CD4-positive, alpha-beta T cell treated with Interleukin-1 beta for 1 hour (primary cell): Measurements from ENCODE around the gene NOLC1.

Experiments
- DNase-seq, 2 donors: peaks; one replicate each; pipeline ENCODE4 v3.0.0-alpha.2; 2020 to 2022

NOLC1 gene

DNA sequence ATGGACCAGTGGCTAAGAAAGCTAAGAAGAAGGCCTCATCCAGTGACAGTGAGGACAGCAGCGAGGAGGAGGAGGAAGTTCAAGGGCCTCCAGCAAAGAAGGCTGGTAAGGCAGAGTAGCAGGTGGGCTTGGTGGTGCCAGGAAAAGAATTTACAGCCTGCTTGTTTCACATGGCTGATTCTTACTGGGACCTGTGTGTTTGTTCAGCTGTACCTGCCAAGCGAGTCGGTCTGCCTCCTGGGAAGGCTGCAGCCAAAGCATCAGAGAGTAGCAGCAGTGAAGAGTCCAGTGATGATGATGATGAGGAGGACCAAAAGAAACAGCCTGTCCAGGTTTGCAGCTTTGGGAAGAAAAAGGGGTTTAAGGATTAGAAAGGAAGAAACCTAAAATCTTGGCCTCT is 5.0 kb downstream of the NOLC1 start:
- DNase-seq = no peak

DNA sequence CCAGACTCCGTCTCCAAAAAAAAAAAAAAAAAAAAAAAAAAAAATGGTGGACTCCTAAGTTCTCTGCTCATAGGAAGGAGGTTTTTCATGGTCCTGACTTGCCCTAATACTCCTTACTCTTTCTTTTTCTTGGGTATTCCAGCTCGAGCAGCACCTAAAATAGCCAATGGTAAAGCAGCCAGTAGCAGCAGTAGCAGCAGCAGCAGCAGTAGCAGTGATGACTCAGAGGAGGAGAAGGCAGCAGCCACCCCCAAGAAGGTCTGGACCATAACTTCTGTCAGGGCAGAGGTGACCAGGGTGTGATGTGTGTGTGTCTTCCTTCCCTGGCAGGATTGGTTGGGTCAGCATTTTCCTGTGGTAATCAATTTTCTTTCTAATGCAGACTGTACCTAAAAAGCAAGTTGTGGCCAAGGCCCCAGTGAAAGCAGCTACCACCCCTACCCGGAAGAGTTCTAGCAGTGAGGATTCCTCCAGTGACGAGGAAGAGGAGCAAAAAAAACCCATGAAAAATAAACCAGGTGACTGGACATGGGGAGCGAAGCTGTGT is 6.9 kb downstream of the NOLC1 start:
- DNase-seq = no peak

DNA sequence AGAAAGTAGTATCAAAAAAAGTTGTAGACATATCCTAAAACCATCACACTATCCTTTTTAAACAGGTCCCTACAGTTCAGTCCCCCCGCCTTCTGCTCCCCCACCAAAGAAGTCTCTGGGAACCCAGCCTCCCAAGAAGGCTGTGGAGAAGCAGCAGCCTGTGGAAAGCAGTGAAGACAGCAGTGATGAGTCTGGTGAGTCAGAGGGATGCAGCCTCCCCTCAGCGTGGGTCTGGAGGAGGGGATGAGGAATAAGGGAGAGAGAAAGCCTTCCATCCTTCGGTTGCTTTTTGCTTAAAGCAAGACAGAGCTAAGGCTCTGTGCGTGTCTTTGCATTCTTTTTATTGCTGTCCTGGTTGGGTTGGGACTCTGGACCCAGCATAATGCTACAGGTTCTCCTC is 7.6 kb downstream of the NOLC1 start:
- DNase-seq = no peak

DNA sequence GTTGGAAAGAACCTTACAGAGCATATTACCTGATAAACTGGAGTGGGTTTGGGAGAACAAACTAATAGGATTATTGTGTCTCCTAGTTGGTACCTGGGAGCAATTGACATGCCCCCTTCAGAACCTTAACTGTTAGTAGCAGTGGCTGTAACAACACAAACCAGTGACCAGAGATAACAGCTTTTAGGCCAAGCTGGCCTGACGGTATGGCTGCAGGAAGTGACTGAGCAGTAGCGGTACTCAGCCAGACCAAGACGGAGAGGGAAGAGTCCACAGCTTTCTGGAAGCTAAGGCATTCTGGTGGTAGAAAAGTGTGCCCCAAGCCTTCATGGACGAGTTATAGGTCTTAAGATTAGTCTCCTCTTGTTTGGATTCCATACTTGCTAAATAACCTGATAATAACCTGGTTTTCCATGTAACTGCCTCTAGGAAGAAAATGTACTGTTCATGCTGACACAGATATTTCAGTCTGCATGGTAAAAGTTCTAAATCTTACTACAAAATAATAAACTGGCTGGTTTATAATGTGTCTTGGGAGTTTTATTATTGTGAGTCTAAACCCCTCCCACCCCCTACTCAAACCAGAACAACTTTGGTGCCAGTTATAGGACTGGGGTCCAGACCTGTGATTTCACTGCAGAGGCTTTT is 11.3 kb downstream of the NOLC1 start:
- DNase-seq = no peak

DNA sequence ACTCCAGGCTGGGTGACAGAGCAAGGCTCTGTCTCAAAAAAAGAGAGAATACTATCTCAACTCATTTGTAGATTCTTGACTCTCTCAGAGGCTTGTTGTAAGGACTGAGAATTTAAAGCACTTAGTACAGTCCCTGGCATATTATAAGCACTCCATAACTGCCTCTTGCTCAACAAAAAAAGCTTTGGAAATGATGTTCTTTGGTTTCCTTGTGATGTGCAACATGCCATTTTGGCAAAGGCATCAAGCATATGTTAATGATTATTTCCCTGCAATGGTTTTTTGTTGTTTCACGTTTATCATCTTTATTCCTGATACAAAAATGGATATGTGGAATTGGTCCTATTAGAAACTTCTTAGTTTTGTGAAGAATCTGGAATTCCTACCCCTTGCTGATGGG is 15.7 kb downstream of the NOLC1 start:
- DNase-seq = no peak

DNA sequence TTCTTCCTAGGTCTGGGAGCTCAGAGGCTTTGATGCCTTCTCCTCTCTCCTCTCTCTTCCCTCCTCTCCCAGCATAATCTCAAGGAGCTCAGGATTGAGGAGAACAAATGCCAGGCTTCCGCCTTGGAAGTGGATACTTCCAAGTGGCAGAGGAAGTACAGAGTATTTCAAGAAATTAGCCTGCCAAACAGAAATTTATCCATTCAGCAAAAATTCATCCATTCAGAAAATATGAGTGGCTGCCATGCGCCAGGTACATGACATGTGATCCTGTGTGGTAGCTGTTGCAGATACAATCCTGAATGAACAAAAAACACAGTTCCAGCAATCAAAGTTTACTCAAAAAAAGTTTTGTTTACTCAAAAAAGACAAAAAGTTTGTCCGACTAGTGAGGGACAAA is 18.4 kb downstream of the NOLC1 start:
- no peak for DNase-seq

DNA sequence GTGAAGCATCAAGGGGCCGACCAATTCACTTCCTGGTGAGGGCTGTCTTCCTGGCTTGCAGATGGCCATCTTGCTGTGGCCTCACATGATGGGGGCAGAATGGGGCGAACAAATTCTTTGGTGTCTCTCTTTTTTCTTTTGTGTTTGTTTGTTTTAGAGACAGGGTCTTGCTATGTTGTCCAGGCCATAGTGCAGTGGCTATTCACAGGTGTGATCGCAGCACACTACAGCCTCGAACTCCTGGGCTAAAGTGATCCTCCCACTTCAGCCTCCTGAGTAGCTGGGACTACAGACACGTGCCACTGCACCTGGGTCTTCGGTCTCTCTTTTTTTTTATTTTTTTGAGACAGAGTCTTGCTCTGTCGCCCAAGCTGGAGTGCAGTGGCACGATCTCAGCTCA is 20.1 kb downstream of the NOLC1 start:
- no peak for DNase-seq

DNA sequence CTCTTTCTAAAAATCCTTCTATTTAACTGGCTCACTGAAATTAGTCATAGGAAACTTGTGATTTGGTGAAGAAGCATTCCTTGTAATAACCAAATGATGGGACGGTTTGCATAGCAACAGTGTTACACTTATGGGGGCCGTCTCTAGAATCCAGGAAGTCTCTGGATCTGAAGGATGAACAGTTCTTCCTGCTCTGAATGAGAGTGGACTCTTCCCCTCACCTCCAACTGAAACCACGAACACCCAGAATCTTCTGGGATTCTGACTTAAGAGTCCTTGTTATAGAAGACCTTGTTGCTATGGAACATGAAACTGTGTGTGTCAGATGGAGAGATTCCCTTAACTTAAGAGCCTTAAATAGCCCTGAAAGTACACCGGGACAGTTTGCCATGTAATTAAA is 23.2 kb downstream of the NOLC1 start:
- no peak for DNase-seq

DNA sequence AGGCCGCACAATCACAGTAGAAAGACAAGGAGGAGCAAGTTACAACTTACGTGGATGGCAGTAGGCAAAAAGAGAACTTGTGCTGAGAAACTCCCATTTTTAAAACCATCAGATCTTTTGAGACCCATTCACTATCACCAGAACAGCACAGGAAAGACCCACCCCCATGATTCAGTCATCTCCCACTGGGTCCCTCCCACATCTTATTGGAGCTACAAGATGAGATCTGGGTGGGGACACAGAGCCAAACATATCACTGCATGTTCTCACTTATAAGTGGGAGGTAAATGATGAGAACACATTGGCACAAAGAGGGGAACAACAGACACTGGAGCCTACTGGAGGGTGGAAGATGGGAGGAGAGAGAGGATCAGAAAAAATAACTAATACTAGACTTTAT is 32.4 kb downstream of the NOLC1 start:
- DNase-seq = no peak

DNA sequence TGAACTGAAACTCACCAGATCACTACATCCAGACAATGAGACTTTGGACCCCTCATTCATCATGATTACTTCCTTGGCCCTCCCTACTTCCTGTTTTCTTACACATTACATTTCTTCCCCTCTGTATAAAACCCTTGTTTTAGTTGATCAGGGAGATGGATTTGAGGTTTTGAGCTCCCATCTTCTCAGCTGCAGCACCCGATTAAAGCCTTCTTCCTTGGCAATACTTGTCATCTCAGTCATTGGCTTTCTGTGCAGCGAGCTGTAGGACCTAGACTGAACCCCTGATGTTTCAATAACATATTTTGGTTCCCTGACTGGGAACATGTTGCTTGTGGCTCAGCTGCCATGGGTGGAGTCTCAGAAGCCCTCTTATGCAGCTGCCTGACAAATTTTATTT is 33.1 kb downstream of the NOLC1 start:
- DNase-seq = no peak

DNA sequence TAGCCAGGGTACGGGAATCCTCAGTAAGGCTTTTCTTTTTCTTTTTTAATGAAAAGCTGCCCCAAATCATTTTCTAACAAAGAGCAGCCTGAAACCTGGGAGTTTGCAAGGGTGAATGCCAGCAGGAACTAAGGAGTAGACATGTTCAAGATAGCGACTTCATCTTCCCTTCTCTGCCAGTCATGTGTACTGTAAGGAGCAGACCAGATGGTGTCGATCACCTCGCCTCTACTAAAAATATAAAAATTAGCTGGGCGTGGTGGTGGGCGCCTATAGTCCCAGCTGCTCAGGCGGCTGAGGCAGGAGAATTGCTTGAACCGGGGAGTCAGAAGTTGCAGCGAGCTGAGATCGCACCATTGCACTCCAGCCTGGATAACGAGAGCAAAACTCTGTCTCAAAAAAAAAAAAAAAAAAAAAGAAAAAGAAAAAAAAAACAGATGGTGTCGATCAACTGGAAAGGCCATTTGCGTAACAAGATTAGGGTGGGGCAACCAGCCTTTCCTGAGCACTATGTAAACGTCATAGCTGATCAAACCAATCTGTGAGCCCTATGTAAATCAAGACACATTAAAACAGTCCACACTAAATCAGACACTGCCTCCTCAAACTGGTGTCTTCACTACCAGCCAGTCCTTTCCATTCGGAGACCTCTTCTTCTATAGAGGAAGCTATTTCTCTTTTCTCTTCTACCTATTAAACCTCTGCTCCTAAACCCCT is 33.8 kb downstream of the NOLC1 start:
- DNase-seq = no peak

DNA sequence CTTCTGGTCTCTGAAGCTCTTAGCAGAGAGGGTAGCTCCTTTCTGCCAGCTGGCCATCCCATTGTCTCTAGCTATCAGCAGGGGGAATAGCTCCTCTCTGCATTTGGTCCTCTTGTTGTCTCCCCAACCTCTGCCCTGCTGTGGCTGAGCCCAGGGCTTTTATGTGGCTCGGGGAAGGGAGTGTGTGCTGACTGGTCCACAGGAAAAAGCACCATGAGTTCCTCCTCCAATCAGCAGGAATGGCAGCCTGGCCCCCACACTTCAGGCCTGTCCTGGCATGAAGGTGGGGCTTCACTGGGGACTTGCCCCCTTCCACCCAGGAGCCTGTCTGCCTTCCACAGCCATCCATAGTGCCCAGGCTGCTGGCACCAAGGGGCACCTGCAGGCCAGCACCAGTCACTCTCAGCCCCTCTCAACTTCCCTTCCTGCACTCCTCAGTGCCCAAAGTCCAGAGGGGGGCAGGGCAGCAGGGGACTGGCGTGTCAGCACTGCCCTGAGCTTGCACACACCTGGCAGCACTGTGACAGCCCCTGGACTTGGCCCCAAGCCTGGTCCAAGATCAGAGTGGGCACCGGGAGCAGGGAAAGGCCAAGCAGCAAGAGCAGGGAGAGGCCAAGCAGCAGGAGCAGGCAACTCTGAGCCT is 36.2 kb downstream of the NOLC1 start:
- DNase-seq = no peak

DNA sequence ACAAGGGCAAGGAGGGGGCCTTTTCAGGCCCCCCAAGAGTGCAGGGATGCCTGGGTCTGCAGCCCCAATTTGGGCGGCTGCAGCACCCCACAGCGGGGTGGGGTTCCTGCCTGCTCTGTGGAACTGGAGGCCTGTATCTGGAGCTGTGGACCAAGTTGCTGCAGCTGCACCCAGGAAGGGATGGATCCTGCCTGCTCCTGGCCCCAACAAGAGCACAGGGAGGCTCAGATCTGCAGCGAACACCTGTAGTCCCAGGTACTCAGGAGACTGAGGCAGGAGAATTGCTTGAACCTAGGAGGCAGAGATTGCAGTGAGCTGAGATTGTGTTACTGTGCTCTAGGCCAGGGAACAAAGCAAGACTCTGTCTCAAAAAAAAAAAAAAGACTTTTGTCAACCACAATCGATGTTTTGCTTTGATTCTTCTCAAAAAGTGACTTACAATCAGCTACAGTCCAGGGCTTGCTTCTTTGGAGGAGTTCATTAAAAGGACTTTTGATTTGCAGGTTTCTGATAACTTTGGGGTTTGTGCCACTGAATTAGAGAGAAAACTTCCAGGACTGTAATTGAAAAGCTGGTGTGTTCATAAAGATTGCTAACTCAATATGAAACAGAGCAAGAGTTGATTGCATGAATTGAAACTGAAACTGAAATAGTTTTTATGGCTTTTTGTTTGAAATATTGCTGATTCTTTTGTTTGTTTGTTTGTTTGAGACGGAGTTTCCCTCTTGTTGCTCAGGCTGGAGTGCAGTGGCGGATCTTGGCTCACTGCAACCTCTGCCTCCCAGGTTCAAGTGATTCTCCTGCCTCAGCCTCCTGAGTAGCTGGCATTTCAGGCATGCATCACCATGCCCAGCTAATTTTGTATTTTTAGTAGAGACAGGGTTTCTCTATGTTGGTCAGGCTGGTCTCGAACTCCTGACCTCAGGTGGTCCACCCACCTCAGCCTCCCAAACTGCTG is 37.0 kb downstream of the NOLC1 start:
- peak in 1 of 2 donors; percentile 17 for DNase-seq

DNA sequence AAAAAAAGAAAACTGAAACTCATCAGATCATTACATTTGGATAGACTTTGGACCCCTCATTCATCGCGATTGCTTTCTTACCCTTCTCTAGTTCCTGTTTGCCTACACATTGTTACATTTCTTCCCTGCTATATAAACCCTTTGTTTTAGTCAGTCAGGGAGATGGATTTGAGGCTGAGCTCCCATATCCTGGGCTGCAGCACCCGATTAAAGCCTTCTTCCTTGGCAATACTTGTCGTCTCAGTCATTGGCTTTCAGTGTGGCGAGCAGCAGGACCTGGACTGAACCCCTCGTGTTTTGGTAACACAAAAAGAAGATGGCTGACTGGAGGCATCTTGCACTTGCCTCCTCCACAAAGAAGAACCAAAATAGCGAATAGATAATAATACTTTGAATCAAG is 39.8 kb downstream of the NOLC1 start:
- DNase-seq = no peak

DNA sequence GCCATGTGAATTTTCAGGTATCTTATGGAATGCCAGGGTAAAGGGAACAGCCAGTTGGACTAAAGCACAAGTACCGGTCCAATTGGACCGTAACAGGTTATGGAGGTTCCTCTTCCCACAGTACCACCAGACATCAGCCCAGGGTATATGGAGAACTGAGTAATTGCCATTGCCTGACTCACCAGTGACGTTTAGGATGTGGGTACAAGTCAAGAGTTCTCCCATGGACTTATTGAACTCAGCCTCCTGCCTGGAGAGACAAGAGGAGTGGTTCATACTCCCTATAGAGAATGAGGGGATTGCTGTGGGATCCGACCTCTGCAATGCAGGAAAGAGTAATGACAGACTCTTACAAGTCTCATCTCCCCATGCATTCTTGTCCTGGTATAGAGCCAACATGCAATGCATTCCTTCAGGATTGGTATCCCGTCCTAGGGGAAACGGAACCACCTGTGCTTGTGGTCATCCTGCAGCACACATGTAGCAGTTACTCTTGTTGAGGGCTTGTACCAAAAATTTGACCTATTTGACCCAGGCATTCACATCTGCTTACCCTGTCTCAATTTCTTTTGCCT is 43.2 kb downstream of the NOLC1 start:
- DNase-seq = no peak

DNA sequence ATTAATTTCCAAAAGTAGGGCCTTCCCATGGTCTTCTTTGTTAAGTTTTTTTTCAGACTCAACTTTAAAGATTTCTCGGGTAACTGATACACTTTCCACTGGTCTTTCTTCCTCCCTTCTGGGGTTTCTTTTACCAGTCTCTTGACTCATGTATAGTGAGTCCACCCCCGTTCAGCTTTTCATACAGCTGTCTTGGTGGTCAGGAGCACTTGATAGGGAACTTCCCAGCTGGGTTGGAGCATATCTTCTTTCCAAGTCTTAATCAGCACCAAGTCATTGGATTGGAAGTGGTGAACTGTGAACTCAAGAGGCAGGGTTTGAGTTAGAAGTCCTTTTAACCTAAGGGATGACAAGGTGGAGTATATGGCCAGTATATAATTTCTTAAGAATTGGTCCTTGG is 44.7 kb downstream of the NOLC1 start:
- no peak for DNase-seq

DNA sequence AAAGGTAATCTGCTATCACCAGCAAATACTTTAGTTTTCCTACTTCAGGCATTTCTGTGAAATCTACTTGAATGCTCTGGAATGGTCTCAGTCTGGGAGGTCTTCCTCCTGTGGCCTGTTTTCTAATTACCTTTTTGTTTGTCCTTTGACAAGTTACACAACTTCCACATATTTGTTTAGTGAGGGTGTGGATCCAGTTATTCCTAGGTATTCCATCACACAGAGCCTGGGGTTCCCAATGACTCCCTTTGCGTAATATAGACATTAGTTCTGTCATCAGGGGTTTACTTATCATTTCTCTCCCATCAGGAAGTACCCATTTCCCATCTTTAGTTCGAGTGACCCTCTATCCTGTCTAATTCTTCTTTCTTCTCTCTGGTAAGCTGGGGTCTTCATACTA is 45.8 kb downstream of the NOLC1 start:
- no peak for DNase-seq

DNA sequence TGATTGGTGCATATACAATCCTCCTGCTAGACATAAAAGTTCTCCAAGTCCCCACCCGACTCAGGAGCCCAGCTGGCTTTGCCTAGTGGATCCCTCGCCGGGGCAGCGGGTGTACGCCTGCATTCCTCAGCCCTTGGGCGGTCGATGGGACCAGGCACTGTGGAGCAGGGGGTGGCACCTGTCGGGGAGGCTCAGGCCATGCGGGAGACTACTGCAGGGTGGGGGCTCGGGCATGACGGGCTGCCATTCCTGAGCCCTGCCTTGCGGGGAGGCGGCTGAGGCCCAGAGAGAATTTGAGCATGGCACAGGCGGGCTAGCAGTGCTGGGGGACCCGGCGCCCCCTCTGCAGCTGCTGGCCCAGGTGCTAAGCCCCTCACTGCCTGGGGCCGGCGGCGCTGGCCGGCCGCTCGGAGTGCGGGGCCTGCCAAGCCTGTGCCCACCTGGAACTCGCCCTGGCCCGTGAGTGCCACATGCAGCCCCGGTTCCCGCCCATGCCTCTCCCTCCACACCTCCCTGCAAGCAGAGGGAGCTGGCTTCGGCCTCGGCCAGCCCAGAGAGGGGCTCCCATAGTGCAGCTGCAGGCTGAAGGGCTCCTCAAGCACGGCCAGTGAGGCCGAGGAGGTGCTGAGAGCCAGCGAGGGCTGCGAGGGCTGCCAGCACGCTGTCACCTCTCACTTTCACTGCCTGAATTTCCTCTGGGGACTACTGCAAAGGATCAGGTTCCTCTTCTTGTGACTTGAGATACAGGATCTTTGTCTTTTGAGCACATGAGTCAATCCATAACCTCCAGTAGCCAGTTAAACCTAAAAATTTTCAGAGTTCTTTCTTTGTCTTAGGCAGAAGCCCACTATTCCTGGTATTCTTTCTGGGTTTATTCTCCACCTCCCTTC is 48.8 kb downstream of the NOLC1 start:
- DNase-seq = no peak

DNA sequence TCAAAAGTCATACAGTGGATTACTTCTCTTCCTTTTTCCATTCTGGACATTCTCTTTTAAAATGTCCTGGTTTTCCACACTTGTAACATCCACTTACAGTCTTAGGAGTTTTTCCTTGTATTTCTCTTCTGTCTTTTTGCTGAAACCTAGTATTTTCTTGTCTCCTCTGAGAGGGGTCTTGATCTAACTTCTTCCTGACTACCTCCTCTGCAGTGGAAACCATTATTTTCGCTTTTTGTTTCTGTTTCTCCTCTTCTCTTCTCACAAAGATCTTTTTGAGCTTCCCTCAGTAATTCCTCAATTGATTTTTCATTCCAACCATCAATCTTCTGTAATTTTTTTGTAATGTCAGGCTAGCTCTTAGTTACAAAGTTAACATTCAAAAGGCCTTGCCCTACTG is 50.2 kb downstream of the NOLC1 start:
- no peak for DNase-seq

DNA sequence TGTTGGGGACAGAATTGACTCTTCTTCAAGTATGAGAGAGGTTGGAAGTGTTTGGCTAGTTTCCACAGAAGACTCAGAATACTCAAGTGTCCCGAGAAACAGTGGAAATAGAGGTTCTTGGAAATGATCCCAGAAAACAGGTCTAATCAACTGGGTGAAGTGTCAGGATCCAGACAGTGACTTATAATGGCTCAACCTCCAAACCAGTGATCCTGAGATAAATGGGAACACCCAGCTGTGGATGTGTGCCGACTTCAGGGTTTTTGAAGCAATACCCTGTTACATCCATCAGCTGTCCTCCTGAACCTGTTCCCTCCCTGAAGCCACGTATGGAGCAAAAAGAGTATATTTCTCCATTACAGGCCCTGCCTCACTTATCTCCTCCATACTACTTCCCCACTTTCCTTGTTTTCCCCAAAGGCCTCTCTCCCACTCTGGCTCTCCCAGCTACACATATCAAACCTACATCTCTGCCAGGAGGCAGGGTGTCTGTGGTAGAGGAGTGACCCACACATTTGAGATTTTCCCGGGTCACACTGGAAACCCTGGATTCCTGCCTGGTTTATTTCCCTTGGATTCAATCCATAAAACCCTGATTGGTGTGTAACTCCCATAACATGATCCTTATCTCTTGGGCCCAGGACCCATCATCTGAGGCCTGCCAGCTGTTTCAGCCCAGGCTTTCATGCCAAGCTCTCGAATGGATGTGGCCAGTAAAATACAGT is 56.3 kb downstream of the NOLC1 start:
- DNase-seq = no peak
